BJ (cell line): ENCODE measurements around the gene FUS. TPM values are rescaled to one million over a fixed set of nuclear protein-coding genes. Genes with fewer than 3 reads are reported as not detected.

ENCODE experiments used
- CTCF ChIA-PET: fragments of 350-600 bp; formaldehyde crosslinking; extraction: SDS; loops from one replicate; lab custom pipeline; 2021; ENCODE audit warnings: antibody characterized with exemption, inconsistent platforms; lab: Yijun Ruan, JAX
- POLR2A ChIA-PET: fragments of 300-600 bp; sonication (Branson Sonifier 250); formaldehyde crosslinking; extraction: SDS; loops from one replicate; lab custom pipeline; 2021; ENCODE audit warnings: antibody characterized with exemption; lab: Charles Lee
- DNase-seq: peaks from one replicate; pipeline ENCODE4 v3.0.0-alpha.2; 2011; ENCODE audit warnings: low read depth
- H3K27me3 ChIP-seq: 2 replicates; pipeline ENCODE4 v1.6.0; 2011; ENCODE audit warnings: low read length; ENCODE audit not compliant: control insufficient read depth, insufficient read depth
- H3K36me3 ChIP-seq: 2 replicates; pipeline ENCODE4 v1.5.1; 2011; ENCODE audit warnings: low read length; ENCODE audit not compliant: control insufficient read depth, insufficient read depth
- H3K4me3 ChIP-seq: 2 replicates; pipeline ENCODE4 v1.5.1; 2011; ENCODE audit warnings: low read depth, mild to moderate bottlenecking, control low read depth, low read length
- polyA plus RNA-seq: library from polyadenylated mRNA; depleted of rRNA; stranded (reverse); fragments of >200 nt; gene quantifications from 2 replicates; pipeline ENCODE4 v1.2.3, GENCODE V29; 2011
- TF ChIP-seq, protein P1 (sequence below): IDR thresholded peaks from 2 replicates; pipeline ENCODE4 v1.5.1; 2011; ENCODE audit warnings: low read depth, mild to moderate bottlenecking, control low read depth, inconsistent platforms, low read length, moderate library complexity; ENCODE audit not compliant: insufficient read depth

Gene FUS
- polyA plus RNA-seq, 1 experiment = 109 TPM

DNA sequence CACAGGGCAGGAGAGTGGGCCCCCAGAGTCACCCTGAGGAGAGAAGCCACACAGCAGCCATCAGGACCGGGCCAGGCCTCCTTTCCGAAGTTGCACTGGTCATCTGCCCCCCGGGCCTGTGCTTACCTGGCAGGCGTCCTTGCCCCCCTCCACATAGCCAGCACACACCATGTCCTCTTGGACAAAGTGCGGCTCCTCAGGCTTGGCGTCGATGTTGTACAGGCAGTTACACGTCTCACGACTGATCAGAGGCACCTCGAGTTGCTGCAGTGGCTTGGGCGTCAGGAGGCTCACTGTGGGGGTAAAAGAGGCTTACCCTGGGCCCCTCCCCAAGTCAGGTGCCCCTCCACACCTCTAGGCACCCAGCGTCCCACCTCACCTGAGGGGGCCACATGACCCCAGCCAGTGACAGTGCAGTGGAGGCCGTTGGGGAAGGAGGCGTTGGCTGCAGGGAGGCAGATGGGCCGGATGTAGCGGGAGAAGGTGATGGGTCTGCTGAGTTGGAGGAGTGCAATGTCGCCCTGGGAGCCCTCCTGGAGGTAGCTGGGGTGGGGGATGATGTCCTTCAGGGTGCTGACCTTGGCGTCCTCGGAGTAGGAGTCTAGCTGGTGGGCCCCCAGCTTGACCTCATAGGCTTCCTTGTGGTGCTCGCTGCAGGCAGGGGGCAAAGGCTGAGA lies 47.5 kb upstream of the FUS start:
- H3K27me3 ChIP-seq = no peaks in the 10 kb centered on the region
- no peak for DNase-seq
- TF ChIP-seq, protein P1, sequence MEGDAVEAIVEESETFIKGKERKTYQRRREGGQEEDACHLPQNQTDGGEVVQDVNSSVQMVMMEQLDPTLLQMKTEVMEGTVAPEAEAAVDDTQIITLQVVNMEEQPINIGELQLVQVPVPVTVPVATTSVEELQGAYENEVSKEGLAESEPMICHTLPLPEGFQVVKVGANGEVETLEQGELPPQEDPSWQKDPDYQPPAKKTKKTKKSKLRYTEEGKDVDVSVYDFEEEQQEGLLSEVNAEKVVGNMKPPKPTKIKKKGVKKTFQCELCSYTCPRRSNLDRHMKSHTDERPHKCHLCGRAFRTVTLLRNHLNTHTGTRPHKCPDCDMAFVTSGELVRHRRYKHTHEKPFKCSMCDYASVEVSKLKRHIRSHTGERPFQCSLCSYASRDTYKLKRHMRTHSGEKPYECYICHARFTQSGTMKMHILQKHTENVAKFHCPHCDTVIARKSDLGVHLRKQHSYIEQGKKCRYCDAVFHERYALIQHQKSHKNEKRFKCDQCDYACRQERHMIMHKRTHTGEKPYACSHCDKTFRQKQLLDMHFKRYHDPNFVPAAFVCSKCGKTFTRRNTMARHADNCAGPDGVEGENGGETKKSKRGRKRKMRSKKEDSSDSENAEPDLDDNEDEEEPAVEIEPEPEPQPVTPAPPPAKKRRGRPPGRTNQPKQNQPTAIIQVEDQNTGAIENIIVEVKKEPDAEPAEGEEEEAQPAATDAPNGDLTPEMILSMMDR = no peak
- no peak overlapping the region for H3K4me3 ChIP-seq
- peaks cover 1% of the 10 kb centered on the region; the same call in 1 of the 2 replicates for H3K36me3 ChIP-seq
- POLR2A ChIA-PET = no interaction called here
- CTCF ChIA-PET = interaction anchor here (2.9 kb wide), 1 partner anchor 10 kb away, joined by 12 read pairs; no protein-coding TSS in a partner anchor

DNA sequence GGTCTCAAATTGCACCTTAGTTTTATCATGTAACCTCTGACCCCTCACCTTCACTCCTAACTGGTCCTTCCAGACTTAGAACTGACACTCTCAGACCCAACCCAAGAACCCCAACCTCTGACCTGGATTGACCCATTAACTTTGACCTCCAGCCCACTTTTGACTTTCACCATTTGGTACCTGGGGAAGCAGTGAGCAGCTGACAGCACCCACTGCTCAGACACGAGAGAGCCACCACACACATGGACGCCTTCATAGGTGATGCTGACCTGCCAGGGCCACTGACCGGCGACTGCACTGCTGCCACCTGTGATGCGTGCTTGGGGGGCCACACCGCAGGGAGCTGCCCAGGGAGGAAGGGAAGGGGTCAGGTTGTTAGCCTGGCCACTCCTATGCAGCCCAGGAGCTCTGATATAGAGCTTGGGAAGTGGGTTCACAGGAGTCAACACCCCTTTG lies 46.9 kb upstream of the FUS start:
- DNase-seq = no peak
- H3K36me3 ChIP-seq = no peaks in the 10 kb centered on the region; the same call in 1 of the 2 replicates
- TF ChIP-seq, protein P1 = no peak
- no peaks in the 10 kb centered on the region for H3K27me3 ChIP-seq
- CTCF ChIA-PET = interaction anchor here (1.2 to 2.9 kb wide), 2 partner anchors 10 kb away, joined by 3 to 12 read pairs; no protein-coding TSS in a partner anchor
- H3K4me3 ChIP-seq = no peak overlapping the region
- POLR2A ChIA-PET = no interaction called here

DNA sequence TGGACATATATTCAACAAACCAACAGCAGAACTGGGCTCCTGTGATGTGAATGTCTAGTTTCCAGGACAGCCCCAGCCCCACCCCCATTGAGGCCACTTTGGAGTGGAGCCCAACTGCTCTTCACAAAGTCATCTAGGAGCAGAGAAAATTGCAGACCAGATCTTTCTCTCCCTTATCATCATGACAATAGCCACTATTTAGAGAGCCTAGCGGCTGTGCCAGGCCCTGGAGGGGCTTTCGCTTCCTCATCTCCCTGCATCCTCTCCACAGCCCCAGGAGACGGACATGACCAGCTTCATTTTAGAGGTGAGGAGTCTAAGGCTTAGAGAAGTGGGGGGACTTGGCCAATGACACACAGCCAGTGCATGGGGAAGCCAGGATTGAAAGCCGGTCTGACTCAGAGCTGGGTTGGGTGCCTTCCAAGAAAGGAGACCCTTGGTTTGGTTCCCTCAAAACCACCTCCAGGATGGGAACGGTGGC lies 45.8 kb upstream of the FUS start:
- DNase-seq = no peak
- no peaks in the 10 kb centered on the region for H3K27me3 ChIP-seq
- no peaks in the 10 kb centered on the region; the same call in 1 of the 2 replicates for H3K36me3 ChIP-seq
- CTCF ChIA-PET = interaction anchor here (1.1 to 1.2 kb wide), 2 partner anchors 8 to 11 kb away, joined by 3 read pairs; no protein-coding TSS in a partner anchor
- TF ChIP-seq, protein P1 = no peak
- POLR2A ChIA-PET = no interaction called here
- no peak overlapping the region for H3K4me3 ChIP-seq

- Histone ChIP-seq H3K4me3 (no peak overlapping the region), H3K27me3 (no peaks in the 10 kb centered on the region), H3K36me3 (no peaks in the 10 kb centered on the region; the same call in 1 of the 2 replicates)
- DNase-seq = no peak
- TF ChIP-seq, protein P1 = no peak
- POLR2A ChIA-PET = no interaction called here
- CTCF ChIA-PET = interaction anchor here (0.5 to 1.1 kb wide), 3 partner anchors 12 to 315 kb away, joined by 3 read pairs; no protein-coding TSS in a partner anchor
Measured at GRCh38 chr16:31134625-31135534, 45.1 kb upstream of the FUS start.
